Astrocyte (in vitro differentiated cells and primary cell): ENCODE data around the gene NEURL3. TPM values are rescaled to one million over a fixed set of nuclear protein-coding genes. Genes with fewer than 3 reads are reported as not detected.

Experiments
- DNase-seq: peaks from one replicate; pipeline ENCODE4 v3.0.0-alpha.2; 2010; ENCODE audit warnings: low read depth
- FAIRE-seq: peaks from 2 replicates; lab custom pipeline; 2011; peaks lifted over from hg19 to GRCh38; lab: Jason Lieb, UNC
- H2AFZ ChIP-seq: 2 replicates; pipeline ENCODE4 v1.6.0; 2012; ENCODE audit warnings: low read depth, low read length, inconsistent platforms
- H3K27ac ChIP-seq: 2 replicates; pipeline ENCODE4 v1.5.1; 2011; ENCODE audit warnings: low read depth, low read length, inconsistent platforms
- H3K27me3 ChIP-seq: 2 replicates; pipeline ENCODE4 v1.6.0; 2011; ENCODE audit warnings: low read length, inconsistent platforms; ENCODE audit not compliant: insufficient read depth
- H3K36me3 ChIP-seq: 2 replicates; pipeline ENCODE4 v1.5.1; 2011; ENCODE audit warnings: low read length, inconsistent platforms; ENCODE audit not compliant: insufficient read depth
- H3K4me1 ChIP-seq: 2 replicates; pipeline ENCODE4 v1.5.1; 2011; ENCODE audit warnings: low read length, inconsistent platforms; ENCODE audit not compliant: insufficient read depth
- H3K4me2 ChIP-seq: 2 replicates; pipeline ENCODE4 v1.6.0; 2012; ENCODE audit warnings: low read length, inconsistent platforms
- H3K4me3 ChIP-seq: 2 replicates; pipeline ENCODE4 v1.5.1; 2011; ENCODE audit warnings: low read depth, mild to moderate bottlenecking, low read length, inconsistent platforms; ENCODE audit not compliant: insufficient read depth
- H3K79me2 ChIP-seq: 2 replicates; pipeline ENCODE4 v1.6.0; 2012; ENCODE audit warnings: mild to moderate bottlenecking, low read length, inconsistent platforms; ENCODE audit not compliant: insufficient read depth
- H3K9ac ChIP-seq: 2 replicates; pipeline ENCODE4 v1.6.0; 2012; ENCODE audit warnings: mild to moderate bottlenecking, low read length, inconsistent platforms
- H3K9me3 ChIP-seq: 2 replicates; pipeline ENCODE4 v1.5.1; 2012; ENCODE audit warnings: low read depth, mild to moderate bottlenecking, low read length, inconsistent platforms; ENCODE audit not compliant: insufficient read depth
- H4K20me1 ChIP-seq: 2 replicates; pipeline ENCODE4 v1.6.0; 2012; ENCODE audit warnings: low read length, inconsistent platforms; ENCODE audit not compliant: insufficient read depth
- H3K27ac Mint-ChIP-seq: one replicate; pipeline ENCODE4 v1.8.0; 2021; ENCODE audit warnings: mild to moderate bottlenecking, mixed read lengths; ENCODE audit not compliant: unreplicated experiment
- H3K27me3 Mint-ChIP-seq: one replicate; pipeline ENCODE4 v1.8.0; 2021; ENCODE audit warnings: low read depth, mixed read lengths; ENCODE audit not compliant: unreplicated experiment
- H3K36me3 Mint-ChIP-seq: one replicate; pipeline ENCODE4 v1.8.0; 2021; ENCODE audit warnings: low read depth, mixed read lengths; ENCODE audit not compliant: unreplicated experiment
- H3K4me1 Mint-ChIP-seq: one replicate; pipeline ENCODE4 v1.8.0; 2021; ENCODE audit warnings: low read depth, mixed read lengths; ENCODE audit not compliant: unreplicated experiment
- H3K4me3 Mint-ChIP-seq: one replicate; pipeline ENCODE4 v1.8.0; 2021; ENCODE audit warnings: mild to moderate bottlenecking, moderate library complexity, mixed read lengths; ENCODE audit not compliant: unreplicated experiment
- H3K9me3 Mint-ChIP-seq: one replicate; pipeline ENCODE4 v1.8.0; 2021; ENCODE audit warnings: mild to moderate bottlenecking, mixed read lengths; ENCODE audit not compliant: unreplicated experiment
- EZH2 ChIP-seq: IDR thresholded peaks from 2 replicates; pipeline ENCODE4 v1.6.1; 2012; ENCODE audit warnings: mild to moderate bottlenecking, low read length, inconsistent platforms; ENCODE audit not compliant: insufficient read depth
- total RNA-seq: library from RNA; stranded (reverse); gene quantifications from 2 replicates; pipeline ENCODE4 v1.2.1, GENCODE V29; 2021
- TF ChIP-seq, protein P1 (sequence below): IDR thresholded peaks from 2 replicates; pipeline ENCODE4 v1.5.1; 2011; ENCODE audit warnings: low read depth, mild to moderate bottlenecking, inconsistent platforms, low read length, moderate library complexity; ENCODE audit not compliant: insufficient read depth

NEURL3 gene
- total RNA-seq, 1 donor from 2014 or later = 0.34 TPM

DNA sequence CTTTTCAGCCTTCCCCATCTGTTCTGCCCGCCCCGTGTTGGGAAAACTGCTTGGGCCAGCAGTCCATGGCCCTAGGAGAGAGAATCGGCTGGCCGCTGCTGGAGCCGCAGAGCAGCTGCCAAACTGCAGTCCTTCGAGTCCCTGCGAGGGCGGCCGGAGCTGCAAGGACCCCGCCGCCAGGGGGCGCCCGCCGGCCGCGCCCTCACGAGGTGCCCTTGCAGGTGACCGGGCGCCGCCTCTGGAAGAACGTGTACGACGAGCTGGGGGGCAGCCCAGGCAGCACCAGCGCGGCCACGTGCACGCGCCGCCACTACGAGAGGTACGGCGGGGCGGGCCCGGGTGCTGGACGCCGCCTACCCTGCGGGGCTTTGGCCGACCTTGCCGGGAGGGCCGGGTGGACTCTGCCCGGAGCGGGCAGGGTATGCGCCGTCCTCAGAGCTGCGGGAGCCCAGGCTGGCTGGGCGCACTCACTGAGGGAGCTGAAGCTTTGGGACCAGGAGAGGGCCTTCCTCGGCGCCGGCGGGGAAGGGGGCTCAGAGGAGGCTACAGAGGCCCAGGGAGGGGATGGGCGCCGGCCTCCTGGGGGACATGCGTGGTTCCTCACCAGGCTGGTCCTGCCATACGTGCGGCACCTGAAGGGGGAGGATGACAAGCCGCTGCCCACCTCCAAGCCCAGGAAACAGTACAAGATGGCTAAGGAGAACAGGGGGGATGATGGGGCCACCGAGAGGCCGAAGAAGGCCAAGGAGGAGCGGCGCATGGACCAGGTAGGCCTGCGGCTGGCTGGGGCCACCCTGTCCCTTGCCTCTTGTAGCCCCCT, 45.0 kb upstream of the NEURL3 start:
- H3K27me3 Mint-ChIP-seq = peaks cover 2% of the 10 kb centered on the region
- H3K79me2 ChIP-seq = peaks cover 6% of the 10 kb centered on the region
- no peaks in the 10 kb centered on the region for H3K27me3 ChIP-seq
- peaks cover 3% of the 10 kb centered on the region for H3K4me1 Mint-ChIP-seq
- peaks cover 16% of the 10 kb centered on the region for H3K36me3 Mint-ChIP-seq
- no peak overlapping the region for H3K27ac ChIP-seq
- no peak overlapping the region for H3K9ac ChIP-seq
- TF ChIP-seq, protein P1, sequence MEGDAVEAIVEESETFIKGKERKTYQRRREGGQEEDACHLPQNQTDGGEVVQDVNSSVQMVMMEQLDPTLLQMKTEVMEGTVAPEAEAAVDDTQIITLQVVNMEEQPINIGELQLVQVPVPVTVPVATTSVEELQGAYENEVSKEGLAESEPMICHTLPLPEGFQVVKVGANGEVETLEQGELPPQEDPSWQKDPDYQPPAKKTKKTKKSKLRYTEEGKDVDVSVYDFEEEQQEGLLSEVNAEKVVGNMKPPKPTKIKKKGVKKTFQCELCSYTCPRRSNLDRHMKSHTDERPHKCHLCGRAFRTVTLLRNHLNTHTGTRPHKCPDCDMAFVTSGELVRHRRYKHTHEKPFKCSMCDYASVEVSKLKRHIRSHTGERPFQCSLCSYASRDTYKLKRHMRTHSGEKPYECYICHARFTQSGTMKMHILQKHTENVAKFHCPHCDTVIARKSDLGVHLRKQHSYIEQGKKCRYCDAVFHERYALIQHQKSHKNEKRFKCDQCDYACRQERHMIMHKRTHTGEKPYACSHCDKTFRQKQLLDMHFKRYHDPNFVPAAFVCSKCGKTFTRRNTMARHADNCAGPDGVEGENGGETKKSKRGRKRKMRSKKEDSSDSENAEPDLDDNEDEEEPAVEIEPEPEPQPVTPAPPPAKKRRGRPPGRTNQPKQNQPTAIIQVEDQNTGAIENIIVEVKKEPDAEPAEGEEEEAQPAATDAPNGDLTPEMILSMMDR = no peak
- no peak for TF ChIP-seq EZH2
- no peak overlapping the region for H3K4me2 ChIP-seq
- H4K20me1 ChIP-seq = peaks cover 35% of the 10 kb centered on the region
- peaks cover 7% of the 10 kb centered on the region for H3K4me1 ChIP-seq
- no peaks in the 10 kb centered on the region for H3K9me3 ChIP-seq
- no peak for DNase-seq
- H2AFZ ChIP-seq = no peak overlapping the region
- no peak overlapping the region for H3K4me3 ChIP-seq
- no peak overlapping the region for H3K27ac Mint-ChIP-seq
- H3K36me3 ChIP-seq = no peaks in the 10 kb centered on the region
- H3K4me3 Mint-ChIP-seq = no peak overlapping the region
- H3K9me3 Mint-ChIP-seq = peaks cover 2% of the 10 kb centered on the region
- FAIRE-seq = no peak

DNA sequence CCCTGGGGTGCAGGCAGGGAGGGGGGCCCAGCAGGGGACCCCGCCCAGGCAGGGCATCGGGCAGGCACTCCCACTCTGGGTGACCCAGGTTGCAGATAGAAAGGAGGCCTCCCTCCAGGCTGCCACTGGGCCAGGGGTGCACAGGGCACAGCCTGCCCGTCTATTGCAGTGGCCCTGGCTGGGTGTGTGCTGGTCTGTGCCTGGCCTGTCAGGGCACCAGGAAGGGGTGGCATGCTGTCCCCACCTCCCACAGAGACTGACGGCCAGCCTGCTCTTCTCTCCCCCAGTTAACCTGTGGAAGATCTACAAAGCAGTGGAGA, 44.3 kb upstream of the NEURL3 start:
- Histone ChIP-seq H3K9ac (no peak overlapping the region), H3K4me2 (no peak overlapping the region), H3K27ac (no peak overlapping the region), H3K36me3 (no peaks in the 10 kb centered on the region), H3K79me2 (peaks cover 6% of the 10 kb centered on the region), H3K4me3 (no peak overlapping the region), H3K9me3 (no peaks in the 10 kb centered on the region), H2AFZ (no peak overlapping the region), H3K27me3 (no peaks in the 10 kb centered on the region), H3K4me1 (peaks cover 7% of the 10 kb centered on the region), H4K20me1 (peaks cover 37% of the 10 kb centered on the region)
- Mint-ChIP-seq H3K27me3 (no peaks in the 10 kb centered on the region), H3K9me3 (peaks cover 3% of the 10 kb centered on the region), H3K27ac (no peak overlapping the region), H3K4me1 (peaks cover 2% of the 10 kb centered on the region), H3K36me3 (peaks cover 20% of the 10 kb centered on the region), H3K4me3 (no peak overlapping the region)
- DNase-seq (no peak), FAIRE-seq (no peak)
- TF ChIP-seq, protein P1 = no peak
- TF ChIP-seq EZH2 = no peak
